HepG2 (cell line): Measurements from ENCODE around the gene H2AZ2. TPM values are rescaled to one million over a fixed set of nuclear protein-coding genes. Genes with fewer than 3 reads are reported as not detected.

Source experiments
- AGO1 ChIP-seq: fragments of 200-400 bp; formaldehyde crosslinking; IDR thresholded peaks from 2 replicates; pipeline ENCODE4 v1.6.1; 2017; ENCODE audit warnings: mild to moderate bottlenecking, low read depth, low read length, moderate library complexity; ENCODE audit not compliant: poor library complexity, severe bottlenecking
- AHDC1 ChIP-seq: sonication (generic); formaldehyde crosslinking; IDR thresholded peaks from 2 replicates; pipeline ENCODE4 v1.5.1; 2020; ENCODE audit warnings: mild to moderate bottlenecking, missing genetic modification reagents, borderline replicate concordance
- ATM ChIP-seq: fragments of 450-650 bp; IDR thresholded peaks from 2 replicates; pipeline ENCODE4 v1.7.1; 2017; ENCODE audit warnings: mild to moderate bottlenecking, borderline replicate concordance
- MLXIP ChIP-seq: sonication (generic); formaldehyde crosslinking; IDR thresholded peaks from 2 replicates; pipeline ENCODE4 v1.9.0; 2021; ENCODE audit warnings: missing genetic modification reagents, borderline replicate concordance
- NFE2L1 ChIP-seq: sonication (generic); formaldehyde crosslinking; IDR thresholded peaks from 2 replicates; pipeline ENCODE4 v1.4.0; 2020; ENCODE audit warnings: missing genetic modification reagents, mild to moderate bottlenecking, borderline replicate concordance
- SP1 ChIP-seq, 2 experiments: fragments of 450-650 bp in 1 of 2; sonication (generic) in 1 of 2; formaldehyde crosslinking in 1 of 2; IDR thresholded peaks; 2 replicates each; pipeline versions ENCODE4 v1.4.0 to v1.6.1; 2016 to 2020; ENCODE audit warnings: missing genetic modification reagents in 1 of 2
- SPEN ChIP-seq: sonication (generic); formaldehyde crosslinking; IDR thresholded peaks from 2 replicates; pipeline ENCODE4 v1.5.1; 2020; ENCODE audit warnings: low read depth, mild to moderate bottlenecking, missing genetic modification reagents
- STAT5B ChIP-seq: sonication (generic); formaldehyde crosslinking; IDR thresholded peaks from 2 replicates; pipeline ENCODE4 v1.4.0; 2020; ENCODE audit warnings: missing genetic modification reagents
- TEAD2 ChIP-seq: sonication (generic); formaldehyde crosslinking; IDR thresholded peaks from 2 replicates; pipeline ENCODE4 v1.9.0; 2021; ENCODE audit warnings: missing genetic modification reagents
- TIGD3 ChIP-seq: sonication (generic); formaldehyde crosslinking; IDR thresholded peaks from 2 replicates; pipeline ENCODE4 v1.5.1; 2020; ENCODE audit warnings: mild to moderate bottlenecking, missing genetic modification reagents, borderline replicate concordance
- ZGPAT ChIP-seq: IDR thresholded peaks from 2 replicates; pipeline ENCODE4 v1.6.1; 2016; ENCODE audit warnings: mild to moderate bottlenecking
- ZNF230 ChIP-seq: sonication (generic); formaldehyde crosslinking; IDR thresholded peaks from 2 replicates; pipeline ENCODE4 v1.4.0; 2020; ENCODE audit warnings: mild to moderate bottlenecking, missing genetic modification reagents
- ZNF557 ChIP-seq: sonication (generic); formaldehyde crosslinking; IDR thresholded peaks from 2 replicates; pipeline ENCODE4 v1.4.0; 2020; ENCODE audit warnings: missing genetic modification reagents
- ZNF589 ChIP-seq: sonication (generic); formaldehyde crosslinking; conservative IDR thresholded peaks from 2 replicates; pipeline ENCODE4 v1.8.0; 2022; ENCODE audit warnings: mild to moderate bottlenecking, moderate library complexity, missing genetic modification reagents
- ZSCAN21 ChIP-seq: sonication (generic); formaldehyde crosslinking; IDR thresholded peaks from 2 replicates; pipeline ENCODE4 v1.8.0; 2022; ENCODE audit warnings: mild to moderate bottlenecking, missing genetic modification reagents, moderate library complexity, borderline replicate concordance
- polyA plus RNA-seq, 8 experiments: library from polyadenylated mRNA; depleted of rRNA in 3 of 8; stranded (reverse) in 7 of 8; unstranded in 1 of 8; fragments of >200 nt; fragmentation: Illumina TruSeq in 4 of 8; extraction: Trizol in 4 of 8; gene quantifications; 2 replicates each; pipeline versions ENCODE4 v1.2.1 to v1.2.3, GENCODE V29; 2011 to 2016; ENCODE audit warnings: low read depth in 4 of 8, missing spikeins in 1 of 8, mixed read lengths in 1 of 8; ENCODE audit not compliant: insufficient read depth in 1 of 8
- total RNA-seq, 5 experiments: library from RNA; depleted of rRNA; stranded (reverse); fragments of >200 nt; fragmentation: Illumina TruSeq; extraction: Trizol; gene quantifications; 2 replicates each; pipeline ENCODE4 v1.2.3, GENCODE V29; 2016; ENCODE audit warnings: low read depth in 1 of 5

Gene H2AZ2
- total and polyA plus RNA-seq, 2 of the 13 experiments (the other 11 are each of a cell fraction or from before 2014, with no cell fraction given) = 121 to 223 TPM

- TF ChIP-seq MLXIP (CRISPR knock-in tag) (peak; percentile 76; the same call in 1 of the 2 replicates), TEAD2 (CRISPR knock-in tag) (no peak), ZNF557 (peak; percentile 38; the same call in 1 of the 2 replicates), ZSCAN21 (CRISPR knock-in tag) (0 out of 2 replicates have a peak, but pooled peaks have one; percentile 58), AHDC1 (CRISPR knock-in tag) (no peak), ZNF589 (CRISPR knock-in tag) (no peak), STAT5B (CRISPR knock-in tag) (no peak), SPEN (peak; percentile 84), ATM (no peak), TIGD3 (peak; percentile 7; the same call in 1 of the 2 replicates), NFE2L1 (CRISPR knock-in tag) (no peak), SP1 (IDR thresholded peaks at IDR 0.05) (no peak), SP1 (CRISPR knock-in tag; IDR thresholded peaks at IDR 0.05) (peak; percentile 96), ZNF230 (CRISPR knock-in tag) (0 out of 2 replicates have a peak, but pooled peaks have one; percentile 6), AGO1 (peak; percentile 26), ZGPAT (no peak)
Measured at GRCh38 chr7:44847920-44848634, at the start of gene H2AZ2 (continued).
